Ovary (tissue), 3 donors: Measurements from ENCODE around the gene MROH9.

Experiments used
- CTCF ChIP-seq, 3 donors: fragments of 450-650 bp in 2 of 3; fragments of 200-600 bp in 1 of 3; IDR thresholded peaks; one replicate each; pipeline versions ENCODE4 v1.5.1 to v1.8.0; 2016 to 2022; ENCODE audit warnings: antibody characterized with exemption in 3 of 3, mild to moderate bottlenecking in 1 of 3
- EP300 ChIP-seq: sonication (generic); formaldehyde crosslinking; IDR thresholded peaks from one replicate; pipeline ENCODE4 v1.6.1; 2017; ENCODE audit warnings: antibody characterized with exemption
- POLR2A ChIP-seq: fragments of 450-650 bp; IDR thresholded peaks from one replicate; pipeline ENCODE4 v1.6.1; 2017; ENCODE audit warnings: antibody characterized with exemption, mild to moderate bottlenecking, moderate library complexity
- donor health status: DM: no; HTN: no; CAD: no.

GRCh38 chr1:171084091-171084490, 148.8 kb downstream of the MROH9 start:
- TF ChIP-seq CTCF (IDR thresholded peaks at IDR 0.05) (no peak), POLR2A (no peak), EP300 (no peak)
